Measurements from ENCODE around the gene NLRC5.
"Not testable (repeated sequence)": the region's sequence is repeated elsewhere in the genome, so short reads cannot be mapped to it uniquely, and the experiment has no call there.

NLRC5 gene

DNA sequence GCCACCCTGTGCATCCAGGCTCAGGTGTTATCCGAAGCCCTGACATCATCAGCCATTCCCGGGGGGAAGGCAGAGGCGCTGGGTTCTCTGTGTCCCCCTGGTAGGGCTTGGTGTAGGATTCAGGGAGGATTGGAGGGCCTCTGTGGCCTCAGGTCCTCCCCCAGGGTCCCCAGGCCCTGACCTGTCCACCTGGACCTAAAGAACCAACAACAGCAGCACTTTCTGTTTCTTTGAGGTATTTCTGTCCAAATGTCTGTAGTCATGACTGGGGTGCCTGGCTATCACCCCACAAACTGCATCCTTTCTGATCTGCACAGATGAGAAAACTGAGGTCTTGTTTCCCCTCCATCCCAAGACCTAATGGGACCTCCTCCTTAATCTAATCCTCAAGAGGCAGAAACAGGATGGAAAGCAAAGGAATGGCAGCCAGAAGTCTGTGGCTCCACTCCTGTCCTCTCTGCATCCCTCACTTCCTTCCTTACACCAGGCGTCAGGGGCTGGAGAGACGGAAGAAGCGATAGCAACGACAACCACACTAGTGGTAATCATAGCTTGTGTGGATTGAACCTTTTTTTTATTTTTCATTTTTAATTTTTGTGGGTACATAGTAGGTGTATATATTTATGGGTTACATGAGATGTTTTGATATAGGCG lies 11.8 kb downstream of the NLRC5 start:
- no peak for DNase-seq (ENCODE audit: low read depth)

- no peak for DNase-seq (ENCODE audit: low read depth)
Measured at GRCh38 chr16:57003439-57004386, 14.4 kb downstream of the NLRC5 start.

GRCh38 chr16:57004387-57005250 lies 15.3 kb downstream of the NLRC5 start:
- DNase-seq (ENCODE audit: low read depth) = no peak

DNA sequence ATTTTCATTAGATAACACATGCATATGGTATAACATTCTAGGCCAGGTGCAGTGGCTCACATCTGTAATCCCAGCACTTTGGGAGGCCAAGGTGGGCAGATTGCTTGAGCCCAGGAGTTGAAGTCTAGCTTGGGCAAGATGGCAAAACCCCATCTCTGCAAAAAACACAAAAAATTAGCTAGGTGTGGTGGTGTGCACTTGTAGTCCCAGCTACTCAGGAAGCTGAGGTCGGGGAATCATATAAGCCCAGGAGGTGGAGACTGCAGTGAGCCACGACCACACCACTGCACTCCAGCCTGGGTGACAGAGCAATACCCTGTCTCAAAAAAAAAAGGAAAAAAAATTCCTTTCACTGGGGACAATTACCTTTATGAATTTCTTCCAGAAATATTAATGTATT lies 16.2 kb downstream of the NLRC5 start:
- DNase-seq (ENCODE audit: low read depth) = not testable (repeated sequence)

DNA sequence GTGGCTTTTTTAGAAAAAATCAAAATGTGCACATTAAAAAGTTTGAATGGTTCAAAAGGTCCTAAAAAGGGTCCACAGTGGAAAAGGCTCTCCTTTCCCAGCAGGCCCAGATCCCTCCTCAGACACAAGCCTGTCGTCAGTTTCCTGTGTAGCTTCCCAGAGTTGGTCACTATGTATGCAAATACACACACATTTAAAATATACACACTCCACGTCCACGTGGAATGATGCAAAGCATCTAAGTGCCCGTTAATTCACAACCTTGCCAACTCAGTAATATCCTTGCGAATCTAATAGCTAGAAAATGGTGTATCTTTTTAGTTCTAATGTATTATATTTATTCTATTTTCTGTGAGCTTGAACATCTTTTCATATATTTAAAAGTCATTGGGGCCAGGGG lies 17.7 kb downstream of the NLRC5 start:
- no peak for DNase-seq (ENCODE audit: low read depth)

GRCh38 chr16:57007530-57007929 lies 18.2 kb downstream of the NLRC5 start:
- DNase-seq (ENCODE audit: low read depth) = no peak

DNA sequence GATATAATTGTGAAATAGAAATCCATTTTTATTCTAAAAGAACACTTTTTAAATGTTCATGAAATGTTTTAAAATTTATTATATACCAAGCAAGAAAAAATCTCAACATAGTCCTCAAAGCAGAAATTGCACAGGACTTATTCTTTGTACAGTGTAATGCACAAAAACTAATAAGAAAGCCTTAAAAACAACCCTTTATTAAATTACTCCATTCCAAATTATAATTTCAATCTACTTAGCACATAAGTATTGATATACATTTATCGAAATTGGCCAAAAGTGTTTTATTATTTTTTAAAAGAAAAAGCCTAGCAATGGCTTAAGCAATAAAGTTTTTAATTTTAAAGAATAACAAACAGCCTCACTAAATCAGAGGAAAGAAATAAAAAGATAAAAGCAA lies 19.1 kb downstream of the NLRC5 start:
- DNase-seq (ENCODE audit: low read depth) = no peak

DNA sequence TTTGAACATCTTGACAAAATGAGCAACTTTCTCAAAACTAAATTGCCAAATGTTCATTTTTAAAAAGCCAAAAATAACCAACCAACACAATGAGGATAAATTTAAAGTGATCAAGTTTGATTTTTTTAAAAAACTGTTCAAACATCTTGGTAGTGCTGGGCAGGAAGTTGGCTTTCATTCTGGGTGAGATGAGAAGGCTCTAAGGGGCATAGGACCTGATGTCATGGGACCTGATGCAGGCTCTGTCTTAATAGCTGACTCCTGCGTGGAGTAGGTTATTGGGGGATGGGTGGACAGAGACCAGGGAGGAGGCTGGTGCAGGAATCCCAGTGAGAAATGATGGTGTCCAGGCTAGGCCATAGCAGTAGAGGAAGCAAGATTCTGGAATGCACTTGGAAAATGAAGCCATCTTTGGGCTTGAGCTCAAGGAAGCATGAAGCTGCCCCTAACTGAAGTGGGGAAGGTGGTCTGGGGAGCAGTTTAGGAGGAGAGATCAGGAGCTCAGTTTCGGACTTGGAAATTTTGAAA lies 20.4 kb downstream of the NLRC5 start:
- DNase-seq (ENCODE audit: low read depth) = no peak

- no peak for DNase-seq (ENCODE audit: low read depth)
Measured at GRCh38 chr16:57012353-57012752, 23.0 kb downstream of the NLRC5 start.

DNA sequence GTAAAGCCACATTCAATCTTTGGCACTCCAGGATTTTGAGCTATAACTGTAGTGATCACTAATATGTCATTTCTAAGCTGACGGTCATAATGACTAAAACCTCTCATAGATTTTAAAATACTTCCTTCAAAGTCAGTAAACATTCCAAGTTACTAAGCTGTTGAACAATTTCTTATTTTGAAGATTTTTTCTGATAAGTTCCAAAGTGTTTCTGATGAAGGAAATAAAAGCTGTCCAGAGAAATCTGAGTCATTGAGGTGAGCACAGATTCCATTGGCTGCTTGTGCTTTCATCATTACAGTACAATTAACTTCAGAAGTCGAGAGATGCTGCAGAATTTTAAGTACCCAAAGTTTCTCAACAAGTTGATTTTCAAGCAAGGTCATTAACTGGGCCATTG lies 23.9 kb downstream of the NLRC5 start:
- peak; percentile 34 for DNase-seq (ENCODE audit: low read depth)

DNA sequence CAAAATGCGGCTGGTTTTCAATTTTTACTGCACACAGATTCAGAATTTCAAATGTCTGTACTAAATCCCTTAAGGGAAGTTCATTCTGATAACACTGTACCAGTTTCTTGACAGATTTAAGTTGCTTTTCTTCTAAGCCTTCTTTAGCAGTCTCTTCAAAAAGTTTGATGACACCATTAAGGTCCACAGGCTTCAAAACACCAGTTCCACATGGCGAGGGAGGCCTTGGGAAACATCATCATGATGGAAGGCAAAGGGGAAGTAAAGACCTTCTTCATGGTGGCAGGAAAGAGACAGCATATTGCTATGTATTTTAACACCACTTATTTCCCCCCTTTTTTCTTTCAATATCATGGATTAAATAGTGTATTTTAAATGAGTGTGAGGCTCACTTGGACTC lies 24.5 kb downstream of the NLRC5 start:
- no peak for DNase-seq (ENCODE audit: low read depth)

- DNase-seq (ENCODE audit: low read depth) = no peak
Measured at GRCh38 chr16:57016301-57016700, 26.9 kb downstream of the NLRC5 start.

- DNase-seq (ENCODE audit: low read depth) = no peak
Measured at GRCh38 chr16:57016831-57017230, 27.5 kb downstream of the NLRC5 start.

- DNase-seq (ENCODE audit: low read depth) = no peak
Measured at GRCh38 chr16:57017251-57017650, 27.9 kb downstream of the NLRC5 start.

GRCh38 chr16:57019746-57020145 lies 30.4 kb downstream of the NLRC5 start:
- no peak for DNase-seq (ENCODE audit: low read depth)

DNA sequence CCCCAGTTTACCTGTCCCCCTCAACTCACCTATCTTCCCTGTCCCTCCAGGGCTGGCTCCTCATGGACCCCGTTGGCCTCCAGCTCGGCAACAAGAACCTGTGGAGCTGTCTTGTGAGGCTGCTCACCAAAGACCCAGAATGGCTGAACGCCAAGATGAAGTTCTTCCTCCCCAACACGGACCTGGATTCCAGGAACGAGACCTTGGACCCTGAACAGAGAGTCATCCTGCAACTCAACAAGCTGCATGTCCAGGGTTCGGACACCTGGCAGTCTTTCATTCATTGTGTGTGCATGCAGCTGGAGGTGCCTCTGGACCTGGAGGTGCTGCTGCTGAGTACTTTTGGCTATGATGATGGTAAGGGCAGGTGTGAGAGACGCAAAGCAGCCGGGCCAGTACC lies 31.3 kb downstream of the NLRC5 start:
- DNase-seq (ENCODE audit: low read depth) = no peak

DNA sequence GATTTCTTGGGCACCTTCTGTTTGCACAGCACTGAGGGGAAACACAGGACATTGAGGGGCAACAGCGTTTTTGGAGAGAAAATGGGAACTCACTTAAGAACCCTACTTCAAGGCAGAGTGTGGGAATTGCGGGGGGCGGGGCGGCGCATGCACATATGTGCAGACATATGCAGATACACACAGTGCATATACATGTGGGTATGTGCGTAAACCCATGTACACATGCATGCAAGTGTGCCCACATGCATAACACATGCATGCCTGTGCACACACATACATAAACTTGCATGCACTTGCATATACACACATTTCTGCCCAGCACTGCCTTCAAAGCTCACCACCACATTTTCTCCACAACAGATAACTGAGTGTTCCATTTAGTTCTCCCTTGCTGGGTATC lies 32.4 kb downstream of the NLRC5 start:
- no peak for DNase-seq (ENCODE audit: low read depth)

DNA sequence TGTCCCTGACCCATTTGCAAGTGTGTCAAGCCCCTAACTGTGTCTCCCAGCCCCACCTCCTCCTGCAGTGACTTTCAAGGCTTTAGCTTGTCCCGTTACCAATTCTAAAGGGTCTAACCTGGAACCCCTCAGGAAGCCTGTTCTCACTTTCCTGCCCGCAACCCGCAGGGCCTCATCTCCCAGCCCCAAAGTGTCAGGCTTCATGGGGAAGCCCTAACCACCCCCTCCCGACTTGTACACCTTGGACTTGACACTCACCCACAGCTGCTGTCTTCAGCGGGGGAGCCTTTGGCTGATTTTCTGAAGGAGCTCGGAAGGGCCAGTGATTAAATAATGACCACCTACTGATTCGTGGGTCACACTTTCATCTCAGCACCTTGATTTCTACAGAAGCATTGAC lies 33.1 kb downstream of the NLRC5 start:
- DNase-seq (ENCODE audit: low read depth) = no peak

DNA sequence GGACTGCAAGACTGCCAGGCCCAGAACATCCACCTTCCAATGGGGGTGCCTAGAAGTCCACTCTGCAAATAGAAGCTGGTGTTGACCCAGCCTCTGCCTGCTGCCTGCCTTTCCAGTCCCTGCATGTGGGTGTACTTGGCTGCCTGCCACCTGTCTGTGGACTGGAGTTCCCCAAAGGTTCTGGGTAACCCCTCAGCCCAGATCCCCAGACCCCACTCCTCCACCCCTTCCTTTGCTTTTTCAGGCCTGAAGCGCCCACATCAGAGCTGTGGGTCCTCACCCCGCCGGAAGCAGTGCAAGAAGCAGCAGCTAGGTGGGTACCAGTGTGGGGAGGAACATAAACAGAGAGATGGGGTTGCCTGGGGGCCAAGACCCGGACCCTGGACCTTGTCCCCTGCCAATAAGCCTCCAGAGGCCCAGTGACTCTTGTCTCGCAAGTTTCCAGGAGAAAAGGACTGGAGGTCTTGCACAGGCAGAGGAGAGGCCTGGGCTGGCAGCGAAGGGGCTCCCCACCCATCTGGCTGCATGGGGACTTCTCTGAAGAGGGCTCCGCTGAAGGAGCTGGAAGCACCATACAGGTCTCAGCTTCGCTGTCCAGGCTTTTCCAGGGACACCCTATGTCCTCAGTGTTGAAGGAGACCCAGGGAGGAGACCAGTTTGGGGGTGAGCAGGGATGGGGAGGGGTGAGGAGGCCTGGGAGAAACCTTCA lies 34.3 kb downstream of the NLRC5 start:
- DNase-seq (ENCODE audit: low read depth) = no peak

DNA sequence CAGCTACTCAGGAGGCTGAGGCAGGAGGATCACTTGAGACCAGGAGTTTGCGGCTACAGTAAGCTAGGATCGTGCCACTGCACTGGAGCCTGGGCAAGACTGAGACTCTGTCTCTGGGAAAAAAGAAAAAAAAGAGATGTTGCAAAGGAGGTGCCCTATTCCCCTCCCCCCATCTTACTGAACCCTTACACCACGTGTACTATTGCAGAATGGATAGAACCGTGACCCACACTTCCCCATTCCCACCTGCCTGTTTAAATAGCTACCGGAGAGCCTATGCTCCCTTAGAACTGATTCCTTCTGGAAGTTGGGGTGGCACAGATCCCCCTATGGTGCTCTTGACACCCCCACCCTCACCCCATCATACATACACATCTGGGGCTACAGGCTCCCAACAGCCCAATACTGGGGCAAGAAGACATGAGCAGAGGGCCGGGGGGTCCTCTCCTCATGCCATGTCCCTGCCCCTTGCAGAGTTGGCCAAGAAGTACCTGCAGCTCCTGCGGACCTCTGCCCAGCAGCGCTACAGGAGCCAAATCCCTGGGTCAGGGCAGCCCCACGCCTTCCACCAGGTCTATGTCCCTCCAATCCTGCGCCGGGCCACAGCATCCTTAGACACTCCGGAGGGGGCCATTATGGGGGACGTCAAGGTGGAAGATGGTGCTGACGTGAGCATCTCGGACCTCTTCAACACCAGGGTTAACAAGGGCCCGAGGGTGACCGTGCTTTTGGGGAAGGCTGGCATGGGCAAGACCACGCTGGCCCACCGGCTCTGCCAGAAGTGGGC lies 35.7 kb downstream of the NLRC5 start:
- no peak for DNase-seq (ENCODE audit: low read depth)
